Memory B cell (primary cell): Measurements from ENCODE around the gene THBS2.
A peak's percentile ranks its signal among the peaks of the same experiment; 100 is the strongest.
"Not testable (repeated sequence)": the region's sequence is repeated elsewhere in the genome, so short reads cannot be mapped to it uniquely, and the experiment has no call there.

Experiments used
- ATAC-seq: fragments of 150-1000 bp; cut with Tn5 transposase; 2 replicates; pipeline ENCODE4 v1.10.0; 2021; ENCODE audit warnings: low read depth, mild to moderate bottlenecking, moderate library complexity
- DNase-seq, 2 donors: peaks; one replicate each; pipeline ENCODE4 v3.0.0; 2022; ENCODE audit warnings: low spot score in 2 of 2
- H3K27ac Mint-ChIP-seq: one replicate; pipeline ENCODE4 v1.8.0; 2022; ENCODE audit warnings: mild to moderate bottlenecking, moderate library complexity, mixed read lengths
- H3K27me3 Mint-ChIP-seq: one replicate; pipeline ENCODE4 v1.8.0; 2022; ENCODE audit warnings: mixed read lengths
- H3K36me3 Mint-ChIP-seq: one replicate; pipeline ENCODE4 v1.8.0; 2022; ENCODE audit warnings: mild to moderate bottlenecking, mixed read lengths
- H3K4me1 Mint-ChIP-seq: one replicate; pipeline ENCODE4 v1.8.0; 2022; ENCODE audit warnings: mixed read lengths
- H3K4me3 Mint-ChIP-seq: one replicate; pipeline ENCODE4 v1.8.0; 2022; ENCODE audit warnings: mild to moderate bottlenecking, moderate library complexity, mixed read lengths
- H3K9me3 Mint-ChIP-seq: one replicate; pipeline ENCODE4 v1.8.0; 2022; ENCODE audit warnings: mixed read lengths

The THBS2 gene

GRCh38 chr6:169225131-169225576, 28.5 kb downstream of the THBS2 start:
- Mint-ChIP-seq H3K4me3 (no peak overlapping the region), H3K27me3 (peaks cover 12% of the 10 kb centered on the region), H3K4me1 (no peaks in the 10 kb centered on the region), H3K9me3 (no peaks in the 10 kb centered on the region), H3K27ac (no peak overlapping the region), H3K36me3 (peaks cover 4% of the 10 kb centered on the region)
- ATAC-seq (no peak), DNase-seq (no peak)

GRCh38 chr6:169224716-169225115, 28.9 kb downstream of the THBS2 start:
- ATAC-seq (no peak), DNase-seq (no peak)
- H3K27me3 Mint-ChIP-seq: peaks cover 12% of the 10 kb centered on the region
- H3K4me1 Mint-ChIP-seq: no peaks in the 10 kb centered on the region
- no peak overlapping the region for H3K4me3 Mint-ChIP-seq
- no peaks in the 10 kb centered on the region for H3K9me3 Mint-ChIP-seq
- H3K36me3 Mint-ChIP-seq: peaks cover 4% of the 10 kb centered on the region
- no peak overlapping the region for H3K27ac Mint-ChIP-seq

GRCh38 chr6:169224185-169224695, 29.4 kb downstream of the THBS2 start:
- Mint-ChIP-seq H3K36me3 (peaks cover 4% of the 10 kb centered on the region), H3K9me3 (peaks cover under 1% of the 10 kb centered on the region), H3K4me3 (no peak overlapping the region), H3K27me3 (peaks cover 12% of the 10 kb centered on the region), H3K4me1 (no peaks in the 10 kb centered on the region), H3K27ac (no peak overlapping the region)
- DNase-seq (no peak), ATAC-seq (no peak)

GRCh38 chr6:169223006-169223405, 30.6 kb downstream of the THBS2 start:
- peaks cover 12% of the 10 kb centered on the region for H3K9me3 Mint-ChIP-seq
- H3K27ac Mint-ChIP-seq: no peak overlapping the region
- peaks cover 12% of the 10 kb centered on the region for H3K27me3 Mint-ChIP-seq
- H3K36me3 Mint-ChIP-seq: peaks cover 13% of the 10 kb centered on the region
- ATAC-seq (no peak), DNase-seq (no peak)
- H3K4me3 Mint-ChIP-seq: no peak overlapping the region
- H3K4me1 Mint-ChIP-seq: peaks cover 6% of the 10 kb centered on the region

- H3K27ac Mint-ChIP-seq: no peak overlapping the region
- peaks cover 6% of the 10 kb centered on the region for H3K4me1 Mint-ChIP-seq
- H3K9me3 Mint-ChIP-seq: peaks cover 12% of the 10 kb centered on the region
- peaks cover 15% of the 10 kb centered on the region for H3K36me3 Mint-ChIP-seq
- peaks cover 12% of the 10 kb centered on the region for H3K27me3 Mint-ChIP-seq
- no peak for DNase-seq
- H3K4me3 Mint-ChIP-seq: no peak overlapping the region
- no peak for ATAC-seq
Measured at GRCh38 chr6:169222126-169222525, 31.5 kb downstream of the THBS2 start.

GRCh38 chr6:169221264-169221663, 32.4 kb downstream of the THBS2 start:
- Mint-ChIP-seq H3K4me1 (peaks cover 6% of the 10 kb centered on the region), H3K27ac (no peak overlapping the region), H3K9me3 (peaks cover 12% of the 10 kb centered on the region), H3K4me3 (no peak overlapping the region), H3K27me3 (peaks cover 10% of the 10 kb centered on the region), H3K36me3 (peaks cover 15% of the 10 kb centered on the region)
- DNase-seq (no peak), ATAC-seq (no peak)

- Mint-ChIP-seq H3K36me3 (peaks cover 20% of the 10 kb centered on the region), H3K27me3 (peaks cover 5% of the 10 kb centered on the region), H3K4me3 (no peak overlapping the region), H3K27ac (no peak overlapping the region), H3K9me3 (peaks cover 12% of the 10 kb centered on the region), H3K4me1 (peaks cover 6% of the 10 kb centered on the region)
- DNase-seq: no peak
- ATAC-seq: no peak
Measured at GRCh38 chr6:169220068-169220964, 33.3 kb downstream of the THBS2 start.

- Mint-ChIP-seq H3K27me3 (no peaks in the 10 kb centered on the region), H3K4me1 (peaks cover 10% of the 10 kb centered on the region), H3K36me3 (peaks cover 23% of the 10 kb centered on the region), H3K9me3 (peaks cover 15% of the 10 kb centered on the region), H3K4me3 (no peak overlapping the region), H3K27ac (no peak overlapping the region)
- DNase-seq: no peak
- ATAC-seq: no peak
Measured at GRCh38 chr6:169217972-169218371, 35.7 kb downstream of the THBS2 start.

- no peak overlapping the region for H3K27ac Mint-ChIP-seq
- peaks cover 15% of the 10 kb centered on the region for H3K4me1 Mint-ChIP-seq
- no peaks in the 10 kb centered on the region for H3K27me3 Mint-ChIP-seq
- no peak overlapping the region for H3K4me3 Mint-ChIP-seq
- peaks cover 24% of the 10 kb centered on the region for H3K36me3 Mint-ChIP-seq
- no peak for ATAC-seq
- H3K9me3 Mint-ChIP-seq: peaks cover 16% of the 10 kb centered on the region
- DNase-seq: no peak
Measured at GRCh38 chr6:169216830-169217229, 36.8 kb downstream of the THBS2 start.

- Mint-ChIP-seq H3K36me3 (peaks cover 32% of the 10 kb centered on the region), H3K4me1 (peaks cover 16% of the 10 kb centered on the region), H3K9me3 (peaks cover 25% of the 10 kb centered on the region), H3K27ac (no peak overlapping the region), H3K27me3 (no peaks in the 10 kb centered on the region), H3K4me3 (peak overlapping the region; percentile 2)
- ATAC-seq (no peak), DNase-seq (no peak)
Measured at GRCh38 chr6:169215201-169215681, 38.4 kb downstream of the THBS2 start.

- DNase-seq, H3K27ac Mint-ChIP-seq, H3K27me3 Mint-ChIP-seq, ATAC-seq: not testable (repeated sequence)
- Mint-ChIP-seq H3K36me3 (peaks cover 32% of the 10 kb centered on the region), H3K4me1 (peaks cover 16% of the 10 kb centered on the region), H3K9me3 (peaks cover 25% of the 10 kb centered on the region), H3K4me3 (peak overlapping the region; percentile 22)
Measured at GRCh38 chr6:169214789-169215188, 38.9 kb downstream of the THBS2 start.

- no peaks in the 10 kb centered on the region for H3K27me3 Mint-ChIP-seq
- peaks cover 36% of the 10 kb centered on the region for H3K36me3 Mint-ChIP-seq
- H3K27ac Mint-ChIP-seq: no peak overlapping the region
- H3K4me1 Mint-ChIP-seq: peaks cover 14% of the 10 kb centered on the region
- ATAC-seq: no peak
- H3K9me3 Mint-ChIP-seq: peaks cover 24% of the 10 kb centered on the region
- H3K4me3 Mint-ChIP-seq: no peak overlapping the region
- no peak for DNase-seq
Measured at GRCh38 chr6:169213814-169214520, 39.7 kb downstream of the THBS2 start.

- Mint-ChIP-seq H3K27ac (peak overlapping the region; percentile 65), H3K4me3 (peak overlapping the region; percentile 66), H3K27me3 (no peaks in the 10 kb centered on the region), H3K4me1 (peaks cover 10% of the 10 kb centered on the region), H3K36me3 (peaks cover 32% of the 10 kb centered on the region), H3K9me3 (peaks cover 17% of the 10 kb centered on the region)
- ATAC-seq (peak; percentile 98), DNase-seq (peak; percentile 78 to 91)
Measured at GRCh38 chr6:169212897-169213813, 40.5 kb downstream of the THBS2 start.
